Esophagus muscularis mucosa (tissue), 4 donors: ENCODE results near the gene TMEM135. TPM values are rescaled to one million over a fixed set of nuclear protein-coding genes. Genes with fewer than 3 reads are reported as not detected.
"Not testable (repeated sequence)": the region's sequence is repeated elsewhere in the genome, so short reads cannot be mapped to it uniquely, and the experiment has no call there.

ENCODE experiments used
- DNase-seq: peaks from one replicate; pipeline ENCODE4 v3.0.0-alpha.2; 2017; ENCODE audit errors: extremely low spot score
- H3K27ac ChIP-seq, 4 donors: fragments of 200-600 bp; sonication (generic); replicated peaks in 1 of 4; 1 replicate in 3 of 4; 2 replicates in 1 of 4; pipeline ENCODE4 v1.5.1; 2016 to 2019; ENCODE audit warnings: mild to moderate bottlenecking in 1 of 4
- H3K27me3 ChIP-seq, 4 donors: fragments of 200-600 bp; sonication (generic); one replicate each; pipeline versions ENCODE4 v1.5.1 to v1.6.0; 2016 to 2019
- H3K36me3 ChIP-seq, 4 donors: fragments of 200-600 bp; sonication (generic); one replicate each; pipeline ENCODE4 v1.5.1; 2016 to 2019
- H3K4me1 ChIP-seq, 4 donors: fragments of 200-600 bp; sonication (generic); one replicate each; pipeline ENCODE4 v1.5.1; 2016 to 2019
- H3K4me3 ChIP-seq, 4 donors: fragments of 200-600 bp; sonication (generic); 1 replicate in 2 of 4; 2 replicates in 2 of 4; pipeline ENCODE4 v1.5.1; 2016 to 2019; ENCODE audit warnings: mild to moderate bottlenecking in 4 of 4, moderate library complexity in 1 of 4
- H3K9me3 ChIP-seq, 4 donors: fragments of 200-600 bp; sonication (generic); 1 replicate in 3 of 4; 2 replicates in 1 of 4; pipeline ENCODE4 v1.5.1; 2016 to 2019
- EP300 ChIP-seq: sonication (generic); formaldehyde crosslinking; IDR thresholded peaks from one replicate; pipeline ENCODE4 v1.6.1; 2017; ENCODE audit warnings: antibody characterized with exemption
- POLR2A ChIP-seq: fragments of 450-650 bp; IDR thresholded peaks from one replicate; pipeline ENCODE4 v1.6.1; 2017; ENCODE audit warnings: antibody characterized with exemption, moderate library complexity, mild to moderate bottlenecking, low read depth
- POLR2AphosphoS5 ChIP-seq, 2 donors: sonication (generic); formaldehyde crosslinking; IDR thresholded peaks; one replicate each; pipeline ENCODE4 v1.6.1; 2017; ENCODE audit warnings: antibody characterized with exemption in 2 of 2
- WGBS: methylation state at CpG from one replicate; pipeline ENCODE4 v1.1.5; 2018; 5-methylcytosine and 5-hydroxymethylcytosine counted together
- intact Hi-C: fragments of 100-400 bp; cut with DNase I; formaldehyde crosslinking; loops from one replicate; pipeline ENCODE4 v1.15.1; 2023
- total RNA-seq, 4 donors: library from RNA; depleted of rRNA; stranded (reverse); fragments of >200 nt; gene quantifications; one replicate each; pipeline versions ENCODE4 v1.1.0 to v1.2.1, GENCODE V29; 2016
- TF ChIP-seq, protein P1 (sequence below), 3 experiments: fragments of 200-600 bp in 2 of 3; fragments of 450-650 bp in 1 of 3; sonication (generic) in 2 of 3; IDR thresholded peaks; one replicate each; pipeline ENCODE4 v1.5.1; 2017 to 2019; ENCODE audit warnings: antibody characterized with exemption in 3 of 3, mild to moderate bottlenecking in 2 of 3, moderate library complexity in 1 of 3

Gene TMEM135
- total RNA-seq, 4 donors from 2014 or later, result 11.6 to 19.5 (median 14.9) TPM

DNA sequence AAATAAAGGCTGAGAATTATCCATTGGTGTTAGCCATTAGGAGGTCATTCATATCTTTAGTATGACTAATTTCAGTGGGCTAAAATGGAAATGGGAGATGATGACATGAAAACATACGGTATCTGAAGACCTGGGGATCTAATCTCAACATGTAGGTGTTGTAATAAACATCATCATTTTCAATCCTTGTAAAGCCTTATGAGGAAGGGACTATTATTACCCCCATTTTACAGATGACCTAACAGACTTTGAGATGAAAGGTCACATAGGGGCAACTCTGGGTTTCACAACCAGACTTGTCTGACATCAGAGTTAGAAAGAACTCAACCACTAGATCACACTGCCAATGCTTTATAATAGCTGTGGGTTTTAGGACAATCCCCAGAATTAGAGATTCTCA lies 34.8 kb upstream of the TMEM135 start:
- intact Hi-C loops, result no loop called here
- Histone ChIP-seq H3K4me1 (no peaks in the 10 kb centered on the region), H3K4me3 (no peak overlapping the region)

DNA sequence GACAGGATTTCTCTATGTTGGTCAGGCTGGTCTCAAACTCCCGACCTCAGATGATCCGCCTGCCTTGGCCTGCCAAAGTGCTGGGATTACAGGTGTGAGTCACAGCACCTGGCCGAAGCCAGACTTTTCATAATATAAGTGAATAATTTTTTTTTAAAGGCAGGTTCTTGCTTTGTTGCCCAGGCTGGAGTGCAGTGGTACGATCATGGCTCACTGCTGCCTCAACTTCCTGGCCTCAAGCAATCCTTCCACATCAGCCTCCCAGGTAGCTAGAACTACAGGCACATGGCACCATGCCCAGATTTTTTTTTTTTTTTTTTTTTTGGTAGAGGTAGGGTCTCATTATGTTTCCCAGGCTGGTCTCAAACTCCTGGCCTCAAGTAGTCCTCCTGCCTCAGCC lies 33.5 kb upstream of the TMEM135 start:
- H3K4me3 ChIP-seq, H3K4me1 ChIP-seq, H3K27me3 ChIP-seq, H3K27ac ChIP-seq, H3K36me3 ChIP-seq, DNase-seq, H3K9me3 ChIP-seq, intact Hi-C loops: not testable (repeated sequence)
- 100% methylated on average over 4 of the region's 4 CpGs for WGBS

More for the DNA sequence above, 34.8 kb upstream of the TMEM135 start:
- Histone ChIP-seq H3K27ac (no peak overlapping the region), H3K27me3 (no peaks in the 10 kb centered on the region), H3K9me3 (no peaks in the 10 kb centered on the region), H3K36me3 (no peaks in the 10 kb centered on the region)
- no peak for DNase-seq
- WGBS, result 92% methylated on average over 1 of the region's 1 CpG
- TF ChIP-seq, protein P1, sequence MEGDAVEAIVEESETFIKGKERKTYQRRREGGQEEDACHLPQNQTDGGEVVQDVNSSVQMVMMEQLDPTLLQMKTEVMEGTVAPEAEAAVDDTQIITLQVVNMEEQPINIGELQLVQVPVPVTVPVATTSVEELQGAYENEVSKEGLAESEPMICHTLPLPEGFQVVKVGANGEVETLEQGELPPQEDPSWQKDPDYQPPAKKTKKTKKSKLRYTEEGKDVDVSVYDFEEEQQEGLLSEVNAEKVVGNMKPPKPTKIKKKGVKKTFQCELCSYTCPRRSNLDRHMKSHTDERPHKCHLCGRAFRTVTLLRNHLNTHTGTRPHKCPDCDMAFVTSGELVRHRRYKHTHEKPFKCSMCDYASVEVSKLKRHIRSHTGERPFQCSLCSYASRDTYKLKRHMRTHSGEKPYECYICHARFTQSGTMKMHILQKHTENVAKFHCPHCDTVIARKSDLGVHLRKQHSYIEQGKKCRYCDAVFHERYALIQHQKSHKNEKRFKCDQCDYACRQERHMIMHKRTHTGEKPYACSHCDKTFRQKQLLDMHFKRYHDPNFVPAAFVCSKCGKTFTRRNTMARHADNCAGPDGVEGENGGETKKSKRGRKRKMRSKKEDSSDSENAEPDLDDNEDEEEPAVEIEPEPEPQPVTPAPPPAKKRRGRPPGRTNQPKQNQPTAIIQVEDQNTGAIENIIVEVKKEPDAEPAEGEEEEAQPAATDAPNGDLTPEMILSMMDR (IDR thresholded peaks at IDR 0.05), result no peak
- TF ChIP-seq POLR2AphosphoS5 (IDR thresholded peaks at IDR 0.05) (no peak), POLR2A (no peak), EP300 (no peak)

DNA sequence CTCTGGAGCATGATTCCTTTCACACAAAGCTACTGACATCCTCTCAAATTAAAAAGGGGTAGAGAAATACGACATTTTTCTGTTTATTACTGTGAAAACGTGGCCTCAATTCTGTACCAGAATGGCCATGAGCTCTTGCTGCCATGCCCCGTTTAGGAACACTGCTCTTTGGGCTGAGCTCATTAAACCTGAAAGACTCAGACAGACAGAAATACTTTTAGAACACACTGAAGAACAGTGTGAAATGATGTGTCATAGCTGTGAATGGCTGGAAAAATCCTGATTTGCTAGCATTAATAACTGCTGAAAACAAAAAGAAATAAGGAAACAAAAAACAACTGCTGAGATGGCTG lies 32.2 kb upstream of the TMEM135 start:
- Histone ChIP-seq H3K36me3 (no peaks in the 10 kb centered on the region), H3K4me1 (no peaks in the 10 kb centered on the region), H3K27me3 (no peaks in the 10 kb centered on the region), H3K9me3 (no peaks in the 10 kb centered on the region), H3K27ac (no peak overlapping the region), H3K4me3 (no peak overlapping the region)
- 82% methylated on average over 3 of the region's 3 CpGs for WGBS
- intact Hi-C loops, result no loop called here
- DNase-seq, result no peak
- no peak for TF ChIP-seq POLR2A
- TF ChIP-seq, protein P1 (IDR thresholded peaks at IDR 0.05), result no peak
- TF ChIP-seq EP300, result no peak
- TF ChIP-seq POLR2AphosphoS5 (IDR thresholded peaks at IDR 0.05), result no peak

DNA sequence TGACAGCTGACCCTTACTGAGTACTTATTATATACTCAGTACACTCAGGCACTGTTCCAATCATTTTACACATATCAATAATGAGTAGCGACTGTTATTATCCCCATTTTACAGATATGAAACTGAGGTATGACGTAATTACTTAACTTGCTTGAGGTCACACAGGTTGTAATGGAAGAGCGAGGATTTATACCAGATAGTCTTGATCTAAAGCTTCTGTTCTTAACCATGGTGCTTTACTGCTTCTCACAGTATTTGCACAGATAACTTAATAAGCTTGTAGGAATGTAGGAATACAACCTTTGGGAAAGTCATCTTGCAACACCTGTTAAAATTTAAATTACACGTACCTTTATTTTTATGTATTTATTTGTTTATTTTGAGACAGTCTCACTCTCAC lies 31.7 kb upstream of the TMEM135 start:
- no peak for DNase-seq
- no peaks in the 10 kb centered on the region for H3K9me3 ChIP-seq
- H3K4me1 ChIP-seq, result no peaks in the 10 kb centered on the region
- no peaks in the 10 kb centered on the region for H3K36me3 ChIP-seq
- no peak overlapping the region for H3K27ac ChIP-seq
- intact Hi-C loops, result no loop called here
- no peaks in the 10 kb centered on the region for H3K27me3 ChIP-seq
- no peak overlapping the region for H3K4me3 ChIP-seq
- TF ChIP-seq, protein P1 (IDR thresholded peaks at IDR 0.05), result no peak
- 96% methylated on average over 4 of the region's 4 CpGs for WGBS

DNA sequence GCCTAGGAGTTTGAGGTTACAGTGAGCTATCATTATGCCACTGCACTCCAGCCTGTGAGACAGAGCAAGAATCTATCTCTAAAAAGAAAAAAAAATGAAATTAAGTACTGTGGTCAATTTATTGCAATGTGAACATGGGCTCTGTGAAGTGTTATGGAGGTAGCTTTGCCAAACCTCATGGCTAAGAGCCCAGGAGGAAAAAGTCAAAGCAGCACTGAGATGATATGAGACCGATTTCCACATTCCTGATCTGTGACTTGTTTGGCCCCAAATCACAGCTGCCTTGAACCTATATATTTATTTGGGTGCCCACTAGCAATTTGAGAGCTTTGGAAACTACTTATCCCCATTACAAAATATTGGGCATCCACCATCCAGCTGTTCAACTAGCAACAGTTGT lies 29.8 kb upstream of the TMEM135 start:
- H3K9me3 ChIP-seq, result no peaks in the 10 kb centered on the region
- WGBS, result 65% methylated on average over 1 of the region's 1 CpG
- no peaks in the 10 kb centered on the region for H3K27me3 ChIP-seq
- DNase-seq, result no peak
- no peaks in the 10 kb centered on the region for H3K36me3 ChIP-seq
- no peak overlapping the region for H3K27ac ChIP-seq
- no peak for TF ChIP-seq POLR2A
- TF ChIP-seq EP300, result no peak
- TF ChIP-seq, protein P1 (IDR thresholded peaks at IDR 0.05), result no peak
- TF ChIP-seq POLR2AphosphoS5 (IDR thresholded peaks at IDR 0.05), result no peak
- no peaks in the 10 kb centered on the region for H3K4me1 ChIP-seq
- no peak overlapping the region for H3K4me3 ChIP-seq
- intact Hi-C loops, result no loop called here
